Measurements from ENCODE around the gene KCNG4. TPM values are rescaled to one million over a fixed set of nuclear protein-coding genes. Genes with fewer than 3 reads are reported as not detected.

Gene KCNG4
- polyA plus RNA-seq, 3 donors = not detected

DNA sequence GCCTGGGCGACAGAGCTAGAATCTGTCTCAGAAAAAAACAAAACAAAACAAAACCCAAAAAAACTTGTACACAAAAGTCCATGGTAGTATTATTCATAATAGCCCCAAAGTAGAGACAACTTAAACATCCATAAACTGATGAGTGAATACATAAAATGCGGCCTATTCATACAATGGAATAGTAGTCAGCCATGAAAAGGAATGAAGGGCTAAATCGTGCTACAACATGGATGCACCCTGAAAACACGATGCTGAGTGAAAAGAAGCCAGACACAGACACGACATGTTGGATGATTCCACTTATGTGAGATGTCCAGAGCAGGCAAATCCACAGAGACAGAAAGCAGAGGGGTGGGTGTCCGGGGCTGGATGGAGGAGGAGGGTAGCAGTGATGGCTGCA is 12.3 kb downstream of the KCNG4 start:
- Histone ChIP-seq H3K4me1 (ENCODE audit: control insufficient read depth in 1 of 2, insufficient read depth in 2 of 2, low read length in 2 of 2) (no peaks in the 10 kb centered on the region), H3K27me3 (ENCODE audit: control insufficient read depth in 2 of 2, insufficient read depth in 2 of 2, low read length in 2 of 2) (peaks cover 0 to 3% of the 10 kb centered on the region in 2 donors), H3K4me3 (replicated peaks in 1 of 3; ENCODE audit: low read depth in 2 of 3, low read length in 3 of 3) (no peak overlapping the region), H3K9ac (ENCODE audit: insufficient read depth, low read length, poor library complexity, severe bottlenecking) (no peak overlapping the region), H3K36me3 (replicated peaks in 1 of 2; ENCODE audit: control insufficient read depth in 1 of 2, insufficient read depth in 2 of 2, low read length in 2 of 2) (no peaks in the 10 kb centered on the region), H3K27ac (ENCODE audit: low read depth in 1 of 2, low read length in 2 of 2) (no peak overlapping the region), H3K9me3 (replicated peaks in 1 of 2; ENCODE audit: control insufficient read depth in 1 of 2, insufficient read depth in 1 of 2, low read length in 2 of 2) (no peaks in the 10 kb centered on the region), H3K79me2 (ENCODE audit: insufficient read depth, low read length) (no peaks in the 10 kb centered on the region), H4K20me1 (ENCODE audit: insufficient read depth, low read length) (no peaks in the 10 kb centered on the region), H2AFZ (ENCODE audit: insufficient read depth, low read depth, low read length, poor library complexity, severe bottlenecking) (no peak overlapping the region), H3K4me2 (replicated peaks; ENCODE audit: extremely low read depth, low read length, poor library complexity, severe bottlenecking) (no peak overlapping the region)
- intact Hi-C loops (cut with micrococcal nuclease) = no loop called here
- TF ChIP-seq, protein P1, sequence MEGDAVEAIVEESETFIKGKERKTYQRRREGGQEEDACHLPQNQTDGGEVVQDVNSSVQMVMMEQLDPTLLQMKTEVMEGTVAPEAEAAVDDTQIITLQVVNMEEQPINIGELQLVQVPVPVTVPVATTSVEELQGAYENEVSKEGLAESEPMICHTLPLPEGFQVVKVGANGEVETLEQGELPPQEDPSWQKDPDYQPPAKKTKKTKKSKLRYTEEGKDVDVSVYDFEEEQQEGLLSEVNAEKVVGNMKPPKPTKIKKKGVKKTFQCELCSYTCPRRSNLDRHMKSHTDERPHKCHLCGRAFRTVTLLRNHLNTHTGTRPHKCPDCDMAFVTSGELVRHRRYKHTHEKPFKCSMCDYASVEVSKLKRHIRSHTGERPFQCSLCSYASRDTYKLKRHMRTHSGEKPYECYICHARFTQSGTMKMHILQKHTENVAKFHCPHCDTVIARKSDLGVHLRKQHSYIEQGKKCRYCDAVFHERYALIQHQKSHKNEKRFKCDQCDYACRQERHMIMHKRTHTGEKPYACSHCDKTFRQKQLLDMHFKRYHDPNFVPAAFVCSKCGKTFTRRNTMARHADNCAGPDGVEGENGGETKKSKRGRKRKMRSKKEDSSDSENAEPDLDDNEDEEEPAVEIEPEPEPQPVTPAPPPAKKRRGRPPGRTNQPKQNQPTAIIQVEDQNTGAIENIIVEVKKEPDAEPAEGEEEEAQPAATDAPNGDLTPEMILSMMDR (IDR thresholded peaks at IDR 0.05) = no peak
- no peaks in the 10 kb centered on the region for H3K9me3 Mint-ChIP-seq
- H3K27ac Mint-ChIP-seq = peak overlapping the region in 1 of 7 donors; percentile 2
- no peaks in the 10 kb centered on the region for H3K36me3 Mint-ChIP-seq
- 87% methylated on average over 5 of the region's 6 CpGs for WGBS (ENCODE audit: insufficient coverage)
- no peak for DNase-seq
- no peaks in the 10 kb centered on the region for H3K4me1 Mint-ChIP-seq
- peaks cover 13 to 16% (median 15%) of the 10 kb centered on the region in 3 donors for H3K27me3 Mint-ChIP-seq (ENCODE audit: low read depth in 3 of 3)
- H3K4me3 Mint-ChIP-seq = no peak overlapping the region

DNA sequence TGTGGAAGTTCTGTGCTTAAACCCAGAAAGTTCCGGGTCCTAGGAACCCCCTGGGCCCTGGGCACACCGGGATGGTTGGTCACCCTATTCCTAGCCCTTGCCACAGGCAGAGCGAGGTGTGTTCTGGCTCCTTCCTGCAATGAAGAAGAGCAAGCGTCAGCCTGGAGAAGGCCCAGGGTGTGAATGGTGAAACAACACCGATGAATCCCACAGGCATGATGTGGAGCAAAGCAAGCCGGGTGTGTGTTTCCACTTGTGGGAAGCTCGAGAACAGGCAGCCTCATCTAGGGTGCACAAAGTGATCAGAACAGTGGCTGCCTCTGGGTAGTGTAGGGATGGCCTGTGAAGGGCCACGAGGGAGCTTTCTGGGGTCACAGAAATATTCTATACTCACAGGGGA is 13.8 kb downstream of the KCNG4 start:
- H3K27me3 Mint-ChIP-seq (ENCODE audit: low read depth in 3 of 3) = peaks cover 4 to 16% (median 12%) of the 10 kb centered on the region in 3 donors
- H2AFZ ChIP-seq (ENCODE audit: insufficient read depth, low read depth, low read length, poor library complexity, severe bottlenecking) = no peak overlapping the region
- H3K4me3 Mint-ChIP-seq = no peak overlapping the region
- no peak for DNase-seq
- no peaks in the 10 kb centered on the region for H3K4me1 Mint-ChIP-seq
- H3K27me3 ChIP-seq (ENCODE audit: control insufficient read depth in 2 of 2, insufficient read depth in 2 of 2, low read length in 2 of 2) = peaks cover 0 to 3% of the 10 kb centered on the region in 2 donors
- peak overlapping the region in 1 of 7 donors; percentile 49 for H3K27ac Mint-ChIP-seq
- WGBS (ENCODE audit: insufficient coverage) = 94% methylated on average over 6 of the region's 8 CpGs
- no peaks in the 10 kb centered on the region for H3K79me2 ChIP-seq (ENCODE audit: insufficient read depth, low read length)
- no peak overlapping the region for H3K27ac ChIP-seq (ENCODE audit: low read depth in 1 of 2, low read length in 2 of 2)
- no peaks in the 10 kb centered on the region for H3K36me3 ChIP-seq (replicated peaks in 1 of 2; ENCODE audit: control insufficient read depth in 1 of 2, insufficient read depth in 2 of 2, low read length in 2 of 2)
- H3K9me3 Mint-ChIP-seq = no peaks in the 10 kb centered on the region
- no peak overlapping the region for H3K4me3 ChIP-seq (replicated peaks in 1 of 3; ENCODE audit: low read depth in 2 of 3, low read length in 3 of 3)
- no peak overlapping the region for H3K4me2 ChIP-seq (replicated peaks; ENCODE audit: extremely low read depth, low read length, poor library complexity, severe bottlenecking)
- no peaks in the 10 kb centered on the region for H4K20me1 ChIP-seq (ENCODE audit: insufficient read depth, low read length)
- TF ChIP-seq, protein P1 (IDR thresholded peaks at IDR 0.05) = no peak
- no peaks in the 10 kb centered on the region for H3K36me3 Mint-ChIP-seq
- H3K4me1 ChIP-seq (ENCODE audit: control insufficient read depth in 1 of 2, insufficient read depth in 2 of 2, low read length in 2 of 2) = no peaks in the 10 kb centered on the region
- no peaks in the 10 kb centered on the region for H3K9me3 ChIP-seq (replicated peaks in 1 of 2; ENCODE audit: control insufficient read depth in 1 of 2, insufficient read depth in 1 of 2, low read length in 2 of 2)
- no peak overlapping the region for H3K9ac ChIP-seq (ENCODE audit: insufficient read depth, low read length, poor library complexity, severe bottlenecking)
- intact Hi-C loops (cut with micrococcal nuclease) = no loop called here
